Mesendoderm (in vitro differentiated cells): ENCODE results near the gene DHX40.
"Not testable (repeated sequence)": the region's sequence is repeated elsewhere in the genome, so short reads cannot be mapped to it uniquely, and the experiment has no call there.

ENCODE experiments used
- DNase-seq: peaks from one replicate; pipeline ENCODE4 v3.0.0; 2013
- H2AK5ac ChIP-seq: 2 replicates; pipeline ENCODE4 v1.6.1; 2013; ENCODE audit warnings: low read length, inconsistent platforms
- H2BK120ac ChIP-seq: 2 replicates; pipeline ENCODE4 v1.6.1; 2013; ENCODE audit warnings: low read depth, mild to moderate bottlenecking, low read length, moderate library complexity, mixed read lengths
- H2BK15ac ChIP-seq: replicated peaks from 2 replicates; pipeline ENCODE4 v1.6.1; 2013; ENCODE audit warnings: low read depth, mild to moderate bottlenecking, moderate library complexity
- H2BK5ac ChIP-seq: 2 replicates; pipeline ENCODE4 v1.6.1; 2013; ENCODE audit warnings: low read length, inconsistent platforms
- H3K18ac ChIP-seq: 2 replicates; pipeline ENCODE4 v1.6.1; 2013; ENCODE audit warnings: mild to moderate bottlenecking, low read length, mixed read lengths
- H3K23ac ChIP-seq: one replicate; pipeline ENCODE4 v1.6.1; 2013; ENCODE audit warnings: low read length
- H3K27ac ChIP-seq: 2 replicates; pipeline ENCODE4 v1.5.1; 2013; ENCODE audit warnings: low read depth, mild to moderate bottlenecking, inconsistent platforms, low read length, moderate library complexity
- H3K27me3 ChIP-seq: 2 replicates; pipeline ENCODE4 v1.6.1; 2013; ENCODE audit warnings: low read length, control low read depth, mild to moderate bottlenecking, inconsistent platforms; ENCODE audit not compliant: insufficient read depth, poor library complexity
- H3K36me3 ChIP-seq: 2 replicates; pipeline ENCODE4 v1.6.1; 2013; ENCODE audit warnings: low read length, inconsistent platforms; ENCODE audit not compliant: control insufficient read depth, insufficient read depth
- H3K4ac ChIP-seq: one replicate; pipeline ENCODE4 v1.6.1; 2013; ENCODE audit warnings: low read depth, mild to moderate bottlenecking, low read length, moderate library complexity
- H3K4me1 ChIP-seq: 2 replicates; pipeline ENCODE4 v1.6.1; 2013; ENCODE audit warnings: low read depth, low read length, inconsistent platforms; ENCODE audit not compliant: control insufficient read depth
- H3K4me2 ChIP-seq: 2 replicates; pipeline ENCODE4 v1.6.1; 2013; ENCODE audit warnings: low read length
- H3K4me3 ChIP-seq: 2 replicates; pipeline ENCODE4 v1.5.1; 2013; ENCODE audit warnings: mild to moderate bottlenecking, low read length
- H3K56ac ChIP-seq: one replicate; pipeline ENCODE4 v1.6.1; 2013; ENCODE audit warnings: low read length
- H3K79me1 ChIP-seq: 2 replicates; pipeline ENCODE4 v1.6.1; 2013; ENCODE audit warnings: low read length, inconsistent platforms
- H3K79me2 ChIP-seq: 2 replicates; pipeline ENCODE4 v1.6.1; 2013; ENCODE audit warnings: mild to moderate bottlenecking, low read length; ENCODE audit not compliant: control insufficient read depth, insufficient read depth
- H3K9ac ChIP-seq: 2 replicates; pipeline ENCODE4 v1.6.1; 2013; ENCODE audit warnings: low read length, inconsistent platforms
- H4K5ac ChIP-seq: one replicate; pipeline ENCODE4 v1.6.1; 2013; ENCODE audit warnings: low read length
- H4K8ac ChIP-seq: one replicate; pipeline ENCODE4 v1.6.1; 2013; ENCODE audit warnings: low read depth, mild to moderate bottlenecking, control low read depth, low read length, moderate library complexity
- WGBS: extraction: QIAGEN DNeasy Blood & Tissue Kit; methylation state at CpG from one replicate; pipeline ENCODE4 v1.1.7; 2013; ENCODE audit warnings: low lambda C conversion rate, missing lambda C conversion rate; ENCODE audit not compliant: insufficient coverage; ENCODE audit errors: extremely low coverage; 5-methylcytosine and 5-hydroxymethylcytosine counted together

Gene DHX40

GRCh38 chr17:59524930-59525329 is 40.5 kb upstream of the DHX40 start:
- WGBS = no CpG with 5 or more reads among the region's 3 CpGs
- H2BK120ac ChIP-seq, H3K18ac ChIP-seq, H3K79me1 ChIP-seq, H3K27ac ChIP-seq, H4K8ac ChIP-seq, H3K4me3 ChIP-seq, H4K5ac ChIP-seq, DNase-seq, H2BK5ac ChIP-seq, H2AK5ac ChIP-seq, H3K36me3 ChIP-seq, H2BK15ac ChIP-seq, H3K4me1 ChIP-seq, H3K9ac ChIP-seq, H3K4ac ChIP-seq, H3K23ac ChIP-seq, H3K56ac ChIP-seq, H3K27me3 ChIP-seq, H3K4me2 ChIP-seq, H3K79me2 ChIP-seq: not testable (repeated sequence)

DNA sequence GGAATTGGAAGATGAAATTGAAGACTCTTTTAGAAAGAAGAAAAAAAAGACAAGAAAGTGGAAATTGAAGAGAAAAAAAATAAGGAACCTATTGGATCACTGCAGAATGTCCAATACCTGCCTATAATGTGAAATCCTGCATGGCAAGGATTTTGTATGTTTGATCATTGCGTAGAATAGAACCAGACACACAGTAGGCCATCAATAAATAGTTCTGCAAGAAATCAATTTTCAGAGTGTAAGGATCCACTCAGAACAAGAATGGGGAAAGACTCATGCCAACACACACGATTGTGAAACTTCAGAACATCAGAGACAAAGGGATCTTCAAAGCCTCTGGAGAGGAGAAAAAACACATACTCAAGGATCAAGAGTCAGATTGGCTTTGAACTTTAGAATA is 39.7 kb upstream of the DHX40 start:
- Histone ChIP-seq H3K56ac (no peak overlapping the region), H3K4ac (no peak overlapping the region), H3K9ac (no peak overlapping the region), H2BK5ac (no peak overlapping the region), H3K27ac (no peak overlapping the region), H2AK5ac (no peak overlapping the region), H2BK120ac (no peak overlapping the region), H4K5ac (no peak overlapping the region), H3K23ac (no peak overlapping the region), H4K8ac (no peak overlapping the region), H3K79me1 (no peaks in the 10 kb centered on the region), H3K18ac (no peak overlapping the region), H3K27me3 (no peaks in the 10 kb centered on the region), H3K4me3 (no peak overlapping the region), H3K4me2 (no peak overlapping the region), H3K4me1 (peaks cover 1% of the 10 kb centered on the region), H3K36me3 (no peaks in the 10 kb centered on the region), H3K79me2 (no peaks in the 10 kb centered on the region), H2BK15ac (no peak overlapping the region)
- no CpG with 5 or more reads among the region's 2 CpGs for WGBS
- DNase-seq = no peak

- no peak overlapping the region for H4K8ac ChIP-seq
- H3K4me1 ChIP-seq = peaks cover 1% of the 10 kb centered on the region
- H3K9ac ChIP-seq = no peak overlapping the region
- H2AK5ac ChIP-seq = no peak overlapping the region
- H2BK15ac ChIP-seq = no peak overlapping the region
- H2BK120ac ChIP-seq = no peak overlapping the region
- H3K4me3 ChIP-seq = no peak overlapping the region
- H3K23ac ChIP-seq = no peak overlapping the region
- H4K5ac ChIP-seq = no peak overlapping the region
- no CpG with 5 or more reads among the region's 2 CpGs for WGBS
- DNase-seq = no peak
- H3K27me3 ChIP-seq = no peaks in the 10 kb centered on the region
- no peak overlapping the region for H3K27ac ChIP-seq
- no peak overlapping the region for H3K18ac ChIP-seq
- H3K79me1 ChIP-seq = no peaks in the 10 kb centered on the region
- no peaks in the 10 kb centered on the region for H3K36me3 ChIP-seq
- no peak overlapping the region for H3K4ac ChIP-seq
- no peak overlapping the region for H3K56ac ChIP-seq
- no peak overlapping the region for H3K4me2 ChIP-seq
- H3K79me2 ChIP-seq = no peaks in the 10 kb centered on the region
- H2BK5ac ChIP-seq = no peak overlapping the region
These were observed 39.0 kb upstream of the DHX40 start for GRCh38 chr17:59526451-59526850.

GRCh38 chr17:59527325-59527917 is 38.0 kb upstream of the DHX40 start:
- Histone ChIP-seq H3K79me2 (no peaks in the 10 kb centered on the region), H3K79me1 (no peaks in the 10 kb centered on the region), H3K4me1 (peaks cover 1% of the 10 kb centered on the region), H3K4me2 (no peak overlapping the region), H3K23ac (no peak overlapping the region), H2AK5ac (no peak overlapping the region), H3K27ac (no peak overlapping the region), H2BK15ac (no peak overlapping the region), H2BK120ac (no peak overlapping the region), H3K27me3 (no peaks in the 10 kb centered on the region), H3K18ac (no peak overlapping the region), H3K4me3 (no peak overlapping the region), H2BK5ac (no peak overlapping the region), H3K56ac (no peak overlapping the region), H4K8ac (no peak overlapping the region), H4K5ac (no peak overlapping the region), H3K36me3 (no peaks in the 10 kb centered on the region), H3K4ac (no peak overlapping the region), H3K9ac (no peak overlapping the region)
- no CpG with 5 or more reads among the region's 6 CpGs for WGBS
- peak; percentile 44 for DNase-seq

DNA sequence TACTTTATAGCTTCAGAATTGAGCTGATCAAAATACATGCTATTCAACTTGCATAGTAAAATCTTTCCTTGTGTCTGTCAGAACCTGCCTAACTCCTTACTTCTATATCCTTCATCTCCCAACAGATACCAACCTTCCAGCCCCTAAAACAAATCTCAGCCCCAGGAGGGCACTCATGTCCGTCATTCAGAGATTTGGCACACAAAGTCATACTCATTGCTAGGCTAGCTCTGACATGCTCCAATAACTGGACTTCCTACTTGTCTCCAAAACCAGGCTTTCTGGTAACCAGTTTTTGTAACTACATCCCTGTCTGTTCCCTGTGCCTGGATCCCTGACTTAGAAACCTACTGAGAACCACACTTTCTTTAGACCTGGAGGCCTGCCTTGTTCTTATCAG is 37.5 kb upstream of the DHX40 start:
- no CpG with 5 or more reads among the region's 1 CpG for WGBS
- no peak overlapping the region for H2BK5ac ChIP-seq
- no peaks in the 10 kb centered on the region for H3K79me1 ChIP-seq

GRCh38 chr17:59530531-59530930 is 34.9 kb upstream of the DHX40 start:
- H3K56ac ChIP-seq = no peak overlapping the region
- H4K5ac ChIP-seq = no peak overlapping the region
- no peak for DNase-seq
- H3K79me1 ChIP-seq = no peaks in the 10 kb centered on the region
- no peak overlapping the region for H2AK5ac ChIP-seq
- no peak overlapping the region for H4K8ac ChIP-seq
- H3K4me2 ChIP-seq = no peak overlapping the region
- H2BK5ac ChIP-seq = no peak overlapping the region
- H3K27ac ChIP-seq = no peak overlapping the region
- H3K36me3 ChIP-seq = no peaks in the 10 kb centered on the region
- no peaks in the 10 kb centered on the region for H3K27me3 ChIP-seq
- H3K4me3 ChIP-seq = no peak overlapping the region
- no peak overlapping the region for H3K23ac ChIP-seq
- no peak overlapping the region for H2BK120ac ChIP-seq
- no peak overlapping the region for H3K9ac ChIP-seq
- H3K4ac ChIP-seq = no peak overlapping the region
- H2BK15ac ChIP-seq = no peak overlapping the region
- no CpG with 5 or more reads among the region's 1 CpG for WGBS
- H3K79me2 ChIP-seq = no peaks in the 10 kb centered on the region
- H3K18ac ChIP-seq = no peak overlapping the region
- H3K4me1 ChIP-seq = peaks cover 1% of the 10 kb centered on the region

More for the DNA sequence above, 37.5 kb upstream of the DHX40 start:
- Histone ChIP-seq H3K23ac (no peak overlapping the region), H3K79me2 (no peaks in the 10 kb centered on the region), H3K9ac (no peak overlapping the region), H3K4ac (no peak overlapping the region), H3K27me3 (no peaks in the 10 kb centered on the region), H4K8ac (no peak overlapping the region), H2BK15ac (no peak overlapping the region), H3K4me1 (peaks cover 1% of the 10 kb centered on the region), H2AK5ac (no peak overlapping the region), H3K4me3 (no peak overlapping the region), H3K56ac (no peak overlapping the region), H4K5ac (no peak overlapping the region), H3K27ac (no peak overlapping the region), H3K18ac (no peak overlapping the region), H3K36me3 (no peaks in the 10 kb centered on the region), H2BK120ac (no peak overlapping the region), H3K4me2 (no peak overlapping the region)
- no peak for DNase-seq
